ENCODE measurements around the gene RIT2. TPM values are rescaled to one million over a fixed set of nuclear protein-coding genes. Genes with fewer than 3 reads are reported as not detected.

Gene RIT2
- total and polyA plus RNA-seq, 4 donors: not detected

GRCh38 chr18:42782929-42783328, 332.6 kb downstream of the RIT2 start:
- Histone ChIP-seq H3K9ac (ENCODE audit: insufficient read depth in 1 of 2, low read length in 2 of 2) (no peak overlapping the region), H3K27ac (ENCODE audit: low read depth in 1 of 2, low read length in 1 of 2) (no peak overlapping the region), H3K4me1 (ENCODE audit: control insufficient read depth in 5 of 5, insufficient read depth in 5 of 5, low read length in 5 of 5) (no peaks in the 10 kb centered on the region), H3K36me3 (ENCODE audit: control insufficient read depth in 4 of 4, insufficient read depth in 4 of 4, low read length in 4 of 4) (no peaks in the 10 kb centered on the region), H3K27me3 (ENCODE audit: control insufficient read depth in 3 of 3, insufficient read depth in 3 of 3, low read length in 2 of 3) (no peaks in the 10 kb centered on the region), H3K9me3 (ENCODE audit: control insufficient read depth in 4 of 4, insufficient read depth in 3 of 4, low read length in 3 of 4) (no peaks in the 10 kb centered on the region), H3K4me3 (no peak overlapping the region)
- DNase-seq (no peak), ATAC-seq (ENCODE audit: insufficient read depth, low FRiP score) (no peak)
- WGBS, 2 donors: 67 to 82% methylated on average over 4 of the region's 4 CpGs
- TF ChIP-seq CTCF (IDR thresholded peaks at IDR 0.05; ENCODE audit: control extremely low read depth, extremely low read depth): no peak

- Histone ChIP-seq H3K4me3 (no peak overlapping the region), H3K9ac (ENCODE audit: insufficient read depth in 1 of 2, low read length in 2 of 2) (no peak overlapping the region), H3K4me1 (ENCODE audit: control insufficient read depth in 5 of 5, insufficient read depth in 5 of 5, low read length in 5 of 5) (no peaks in the 10 kb centered on the region), H3K9me3 (ENCODE audit: control insufficient read depth in 4 of 4, insufficient read depth in 3 of 4, low read length in 3 of 4) (no peaks in the 10 kb centered on the region), H3K27ac (ENCODE audit: low read depth in 1 of 2, low read length in 1 of 2) (no peak overlapping the region), H3K36me3 (ENCODE audit: control insufficient read depth in 4 of 4, insufficient read depth in 4 of 4, low read length in 4 of 4) (no peaks in the 10 kb centered on the region), H3K27me3 (ENCODE audit: control insufficient read depth in 3 of 3, insufficient read depth in 3 of 3, low read length in 2 of 3) (no peaks in the 10 kb centered on the region)
- no peak for ATAC-seq (ENCODE audit: insufficient read depth, low FRiP score)
- no peak for TF ChIP-seq CTCF (IDR thresholded peaks at IDR 0.05; ENCODE audit: control extremely low read depth, extremely low read depth)
- no peak for DNase-seq
- WGBS, 2 donors: 78 to 83% methylated on average over 5 of the region's 5 CpGs
These were observed 334.1 kb downstream of the RIT2 start for GRCh38 chr18:42781298-42781815.

GRCh38 chr18:42780171-42780570, 335.3 kb downstream of the RIT2 start:
- Histone ChIP-seq H3K36me3 (ENCODE audit: control insufficient read depth in 4 of 4, insufficient read depth in 4 of 4, low read length in 4 of 4) (no peaks in the 10 kb centered on the region), H3K4me3 (no peak overlapping the region), H3K27me3 (ENCODE audit: control insufficient read depth in 3 of 3, insufficient read depth in 3 of 3, low read length in 2 of 3) (no peaks in the 10 kb centered on the region), H3K9me3 (ENCODE audit: control insufficient read depth in 4 of 4, insufficient read depth in 3 of 4, low read length in 3 of 4) (no peaks in the 10 kb centered on the region), H3K4me1 (ENCODE audit: control insufficient read depth in 5 of 5, insufficient read depth in 5 of 5, low read length in 5 of 5) (no peaks in the 10 kb centered on the region), H3K27ac (ENCODE audit: low read depth in 1 of 2, low read length in 1 of 2) (no peak overlapping the region), H3K9ac (ENCODE audit: insufficient read depth in 1 of 2, low read length in 2 of 2) (no peak overlapping the region)
- no peak for TF ChIP-seq CTCF (IDR thresholded peaks at IDR 0.05; ENCODE audit: control extremely low read depth, extremely low read depth)
- ATAC-seq (ENCODE audit: insufficient read depth, low FRiP score): no peak
- no peak for DNase-seq

- Histone ChIP-seq H3K9me3 (ENCODE audit: control insufficient read depth in 4 of 4, insufficient read depth in 3 of 4, low read length in 3 of 4) (no peaks in the 10 kb centered on the region), H3K9ac (ENCODE audit: insufficient read depth in 1 of 2, low read length in 2 of 2) (no peak overlapping the region), H3K4me3 (no peak overlapping the region), H3K36me3 (ENCODE audit: control insufficient read depth in 4 of 4, insufficient read depth in 4 of 4, low read length in 4 of 4) (no peaks in the 10 kb centered on the region), H3K27ac (ENCODE audit: low read depth in 1 of 2, low read length in 1 of 2) (no peak overlapping the region), H3K27me3 (ENCODE audit: control insufficient read depth in 3 of 3, insufficient read depth in 3 of 3, low read length in 2 of 3) (no peaks in the 10 kb centered on the region), H3K4me1 (ENCODE audit: control insufficient read depth in 5 of 5, insufficient read depth in 5 of 5, low read length in 5 of 5) (no peaks in the 10 kb centered on the region)
- DNase-seq (no peak), ATAC-seq (ENCODE audit: insufficient read depth, low FRiP score) (no peak)
- 70 to 72% methylated on average over 4 of the region's 4 CpGs for WGBS, 2 donors
- no peak for TF ChIP-seq CTCF (IDR thresholded peaks at IDR 0.05; ENCODE audit: control extremely low read depth, extremely low read depth)
These were observed 336.9 kb downstream of the RIT2 start for GRCh38 chr18:42778445-42779042.

Data from lung (tissue), 12 donors.